ENCODE results near the gene TBC1D14. TPM values are rescaled to one million over a fixed set of nuclear protein-coding genes. Genes with fewer than 3 reads are reported as not detected.

The TBC1D14 gene
- total and polyA plus RNA-seq, 2 of the 4 experiments (the other 2 are of a cell fraction): 31.7 to 40.7 TPM

- H3K36me3 ChIP-seq (ENCODE audit: control insufficient read depth, insufficient read depth, low read length): peaks cover 57% of the 10 kb centered on the region
- ATAC-seq (ENCODE audit: low read depth): no peak
- DNase-seq: no peak
Observed at GRCh38 chr4:6999172-7000086, 89.8 kb downstream of the TBC1D14 start.

More at GRCh38 chr4:6999172-7000086, 89.8 kb downstream of the TBC1D14 start:
- intact Hi-C loops (cut with micrococcal nuclease): no loop called here
- no peaks in the 10 kb centered on the region for H3K9me3 ChIP-seq (ENCODE audit: control insufficient read depth, insufficient read depth, low read length)
- no peak overlapping the region for H2AK5ac ChIP-seq (ENCODE audit: low read depth, low read length)
- dilution Hi-C loops (cut with HindIII; ENCODE audit: low sequenced_read_pairs, unreplicated experiment): no loop called here
- H2AFZ ChIP-seq (replicated peaks; ENCODE audit: low read length, poor library complexity): no peak overlapping the region
- no peaks in the 10 kb centered on the region; the same call in 1 of the 2 replicates for H3K9me1 ChIP-seq (ENCODE audit: insufficient read depth, low read length)
- H3K18ac ChIP-seq (ENCODE audit: low read depth, low read length): no peak overlapping the region
- no peak overlapping the region for H2BK20ac ChIP-seq (ENCODE audit: low read depth, low read length)
- H2BK15ac ChIP-seq (ENCODE audit: low read depth, low read length): no peak overlapping the region
- H2AK9ac ChIP-seq (replicated peaks; ENCODE audit: low read depth, low read length, poor library complexity): peak overlapping the region; percentile 71
- in situ Hi-C loops (cut with MboI; ENCODE audit: low sequenced_read_pairs): no loop called here
- no peaks in the 10 kb centered on the region for H3K27me3 ChIP-seq (ENCODE audit: control insufficient read depth, insufficient read depth, low read length)
- BruUV-seq (replicated peaks): no TSS peak
- H4K91ac ChIP-seq (ENCODE audit: insufficient read depth, low read depth, low read length): no peak overlapping the region
- H3K4me3 ChIP-seq (ENCODE audit: insufficient read depth, low read depth, low read length): no peak overlapping the region
- H2BK120ac ChIP-seq (ENCODE audit: low read depth, low read length): no peak overlapping the region
- ChIA-PET CTCF (no interaction called here), POLR2A (ENCODE audit: unreplicated experiment) (no interaction called here)
- H4K5ac ChIP-seq (ENCODE audit: low read depth, low read length): no peak overlapping the region
- TF ChIP-seq CEBPB (IDR thresholded peaks at IDR 0.05; ENCODE audit: low read depth, low read length) (peak; percentile 68), CTCF (conservative IDR thresholded peaks at IDR 0.05; ENCODE audit: low read depth, low read length) (no peak)
- H4K20me1 ChIP-seq (ENCODE audit: insufficient read depth, low read length): no peaks in the 10 kb centered on the region
- no peak overlapping the region for H3K14ac ChIP-seq (replicated peaks; ENCODE audit: low read depth, low read length)
- no peaks in the 10 kb centered on the region for H3K4me1 ChIP-seq (ENCODE audit: control insufficient read depth, insufficient read depth, low read length)
- H2BK5ac ChIP-seq (ENCODE audit: low read depth, low read length, poor library complexity, severe bottlenecking): no peak overlapping the region
- no peak overlapping the region for H3K23ac ChIP-seq (ENCODE audit: low read depth, low read length)
- H3K56ac ChIP-seq (ENCODE audit: extremely low read depth, insufficient read depth, low read length): no peak overlapping the region
- H3K4me2 ChIP-seq (ENCODE audit: low read depth, low read length): no peak overlapping the region
- H4K8ac ChIP-seq (ENCODE audit: low read depth in 2 of 2, low read length in 2 of 2): no peak overlapping the region
- no peak overlapping the region for H3K27ac ChIP-seq (ENCODE audit: insufficient read depth, low read length)
- WGBS, 2 experiments (ENCODE audit: extremely low coverage in 2 of 2, insufficient read length in 1 of 2): 93% methylated on average over 10 of the region's 14 CpGs; no CpG with 5 or more reads in 1 of the 2 experiments
- no peak overlapping the region for H3K9ac ChIP-seq (ENCODE audit: low read depth, low read length)
- no peak overlapping the region for H3K4ac ChIP-seq (ENCODE audit: low read depth, low read length)
- H3K79me1 ChIP-seq (ENCODE audit: low read depth in 1 of 2, low read length in 2 of 2): peaks cover 16 to 30% of the 10 kb centered on the region in 2 experiments
